ENCODE results near the gene ANKRD22. TPM values are rescaled to one million over a fixed set of nuclear protein-coding genes. Genes with fewer than 3 reads are reported as not detected.
A peak's percentile ranks its signal among the peaks of the same experiment; 100 is the strongest.

The ANKRD22 gene
- total and polyA plus RNA-seq, 7 experiments from 2014 or later = 0.32 to 1.2 (median 0.48) TPM; not detected in 1

DNA sequence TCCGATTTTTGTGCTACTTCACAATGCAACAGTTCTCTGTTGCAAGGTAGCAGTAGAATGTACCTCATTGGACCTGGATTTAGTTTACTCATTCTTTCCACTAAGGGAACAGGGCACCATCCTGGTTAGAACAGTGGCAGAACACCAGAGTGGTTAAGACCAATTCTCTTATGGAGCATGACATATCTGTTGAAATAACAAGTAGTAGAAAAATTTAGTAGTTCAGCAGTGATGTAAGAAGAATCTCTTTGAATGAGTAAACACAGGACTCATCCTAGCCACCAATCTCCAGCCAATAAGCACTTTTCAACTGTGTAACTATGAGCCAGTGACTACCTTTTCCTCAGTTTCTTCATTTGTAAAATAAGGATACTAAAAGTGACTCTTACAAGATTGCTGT is 2.4 kb downstream of the ANKRD22 start:
- H3K4me3 ChIP-seq (ENCODE audit: low read length) = no peak overlapping the region
- intact Hi-C loops (cut with micrococcal nuclease) = no loop called here

DNA sequence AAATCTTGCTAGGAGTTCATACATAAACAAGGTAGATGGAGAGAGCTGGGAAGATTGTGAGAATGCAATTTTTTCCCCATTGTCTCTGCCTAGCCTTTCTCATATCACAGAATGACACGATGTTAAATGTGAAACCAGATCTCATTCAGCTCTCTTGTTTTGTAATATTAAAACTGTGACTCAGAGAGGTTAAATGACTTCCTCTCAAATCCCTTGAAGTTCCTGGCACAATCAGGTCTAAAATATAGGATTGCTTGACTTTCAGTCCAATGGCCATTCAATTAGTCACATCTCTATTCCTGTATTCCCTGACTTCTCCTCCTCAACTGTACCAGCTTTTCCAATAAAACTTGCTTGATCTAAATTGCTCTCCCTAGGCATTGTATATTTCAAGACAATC is 3.1 kb downstream of the ANKRD22 start:
- no peaks in the 10 kb centered on the region for H3K27me3 ChIP-seq (ENCODE audit: control insufficient read depth in 2 of 2, insufficient read depth in 2 of 2, low read length in 2 of 2)
- Mint-ChIP-seq H3K4me1 (peaks cover 2 to 20% (median 11%) of the 10 kb centered on the region in 7 donors), H3K9me3 (no peaks in the 10 kb centered on the region), H3K36me3 (peaks cover 0 to 4% (median 0%) of the 10 kb centered on the region in 5 donors), H3K4me3 (peak overlapping the region in 1 of 10 donors; percentile 78), H3K27ac (peak overlapping the region in 1 of 9 donors; percentile 36), H3K27me3 (peaks cover 0 to 11% (median 0%) of the 10 kb centered on the region in 5 donors)
- ATAC-seq = peak; percentile 50
- DNase-seq = no peak
- H3K4me3 ChIP-seq (ENCODE audit: low read length) = no peak overlapping the region
- no peaks in the 10 kb centered on the region for H3K9me3 ChIP-seq (ENCODE audit: control insufficient read depth in 2 of 3, low read length in 3 of 3)
- ChIA-PET CTCF (interaction anchor here (0.6 to 0.8 kb wide), 3 partner anchors 12 to 121 kb away, joined by 3 to 5 read pairs (median 4); no protein-coding TSS in a partner anchor), POLR2A (no interaction called here)
- H3K36me3 ChIP-seq (ENCODE audit: control insufficient read depth in 2 of 3, insufficient read depth in 3 of 3, low read length in 3 of 3) = no peaks in the 10 kb centered on the region
- intact Hi-C loops (cut with micrococcal nuclease) = no loop called here
- peaks cover 0 to 4% of the 10 kb centered on the region in 2 donors for H3K4me1 ChIP-seq (ENCODE audit: control insufficient read depth in 2 of 2, insufficient read depth in 2 of 2, low read length in 2 of 2)
- no peak overlapping the region for H3K27ac ChIP-seq (ENCODE audit: low read depth, low read length)

More for the DNA sequence above, 2.4 kb downstream of the ANKRD22 start:
- H3K27me3 ChIP-seq (ENCODE audit: control insufficient read depth in 2 of 2, insufficient read depth in 2 of 2, low read length in 2 of 2) = no peaks in the 10 kb centered on the region
- peaks cover 0 to 3% (median 0%) of the 10 kb centered on the region in 5 donors for H3K36me3 Mint-ChIP-seq
- peaks cover 5 to 22% (median 11%) of the 10 kb centered on the region in 7 donors for H3K4me1 Mint-ChIP-seq
- H3K9me3 ChIP-seq (ENCODE audit: control insufficient read depth in 2 of 3, low read length in 3 of 3) = no peaks in the 10 kb centered on the region
- H3K4me3 Mint-ChIP-seq = no peak overlapping the region
- peaks cover 0 to 8% (median 0%) of the 10 kb centered on the region in 5 donors for H3K27me3 Mint-ChIP-seq
- no peak overlapping the region for H3K27ac ChIP-seq (ENCODE audit: low read depth, low read length)
- POLR2A ChIA-PET = no interaction called here
- CTCF ChIA-PET = interaction anchor here (0.6 to 1.5 kb wide), 2 partner anchors 84 to 169 kb away, joined by 4 read pairs; no protein-coding TSS in a partner anchor
- ATAC-seq (no peak), DNase-seq (no peak)
- peak overlapping the region in 1 of 9 donors; percentile 53 for H3K27ac Mint-ChIP-seq
- H3K4me1 ChIP-seq (ENCODE audit: control insufficient read depth in 2 of 2, insufficient read depth in 2 of 2, low read length in 2 of 2) = peaks cover 0 to 4% of the 10 kb centered on the region in 2 donors
- no peaks in the 10 kb centered on the region for H3K9me3 Mint-ChIP-seq
- H3K36me3 ChIP-seq (ENCODE audit: control insufficient read depth in 2 of 3, insufficient read depth in 3 of 3, low read length in 3 of 3) = no peaks in the 10 kb centered on the region

- Histone ChIP-seq H3K36me3 (ENCODE audit: control insufficient read depth in 2 of 3, insufficient read depth in 3 of 3, low read length in 3 of 3) (no peaks in the 10 kb centered on the region), H3K4me1 (ENCODE audit: control insufficient read depth in 2 of 2, insufficient read depth in 2 of 2, low read length in 2 of 2) (no peaks in the 10 kb centered on the region), H3K9me3 (ENCODE audit: control insufficient read depth in 2 of 3, low read length in 3 of 3) (no peaks in the 10 kb centered on the region), H3K27me3 (ENCODE audit: control insufficient read depth in 2 of 2, insufficient read depth in 2 of 2, low read length in 2 of 2) (no peaks in the 10 kb centered on the region), H3K4me3 (ENCODE audit: low read length) (no peak overlapping the region), H3K27ac (ENCODE audit: low read depth, low read length) (no peak overlapping the region)
- ATAC-seq (no peak), DNase-seq (no peak)
- H3K4me1 Mint-ChIP-seq = peaks cover 0 to 15% (median 0%) of the 10 kb centered on the region in 7 donors
- intact Hi-C loops (cut with micrococcal nuclease) = no loop called here
- H3K36me3 Mint-ChIP-seq = peaks cover 0 to 4% (median 0%) of the 10 kb centered on the region in 5 donors
- H3K27ac Mint-ChIP-seq = no peak overlapping the region
- no peak overlapping the region for H3K4me3 Mint-ChIP-seq
- no peaks in the 10 kb centered on the region for H3K9me3 Mint-ChIP-seq
- CTCF ChIA-PET = interaction anchor here (0.9 to 2.2 kb wide), 2 partner anchors 8 to 31 kb away, joined by 3 to 23 read pairs; no protein-coding TSS in a partner anchor
- POLR2A ChIA-PET = no interaction called here
- peaks cover 0 to 16% (median 0%) of the 10 kb centered on the region in 5 donors for H3K27me3 Mint-ChIP-seq
Observed at GRCh38 chr10:88843171-88843570, 8.5 kb downstream of the ANKRD22 start.

DNA sequence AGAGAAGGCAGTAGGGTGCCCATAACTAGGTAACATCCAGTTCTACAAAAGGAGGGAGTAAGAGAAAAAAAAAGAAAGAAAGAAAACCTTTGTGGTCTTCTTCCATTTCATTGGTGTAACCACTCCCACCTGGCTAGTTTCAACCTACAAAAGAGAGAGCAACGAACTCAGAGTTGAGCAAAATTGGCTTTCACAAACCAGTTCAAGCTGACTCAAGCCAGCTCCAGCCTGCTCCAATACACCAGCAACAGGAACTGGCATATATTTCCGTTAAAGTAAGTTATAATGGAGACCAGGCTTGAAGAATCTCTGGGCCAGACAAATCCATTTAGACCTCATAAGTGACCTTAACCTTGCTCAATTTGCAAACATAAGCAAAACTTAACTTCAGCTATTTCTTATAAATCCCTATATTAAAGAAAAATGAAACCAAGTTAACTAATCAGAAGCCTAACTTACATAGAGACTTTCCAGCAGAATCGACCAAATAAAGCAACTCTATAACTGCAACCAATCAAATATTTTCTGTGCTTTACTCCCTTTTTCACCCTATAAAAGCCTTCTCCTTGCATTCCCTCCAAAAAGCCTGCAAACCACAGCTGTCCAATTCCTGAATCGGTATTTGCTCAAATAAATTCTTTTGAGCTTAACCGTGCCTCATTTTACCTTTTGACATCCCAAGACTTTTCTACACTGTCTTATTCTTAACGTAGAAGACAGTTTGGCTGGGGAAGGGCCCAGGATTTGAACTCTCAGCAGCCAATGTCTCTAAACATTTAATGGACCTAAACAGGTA is 10.1 kb downstream of the ANKRD22 start:
- H3K36me3 Mint-ChIP-seq = peaks cover 0 to 4% (median 0%) of the 10 kb centered on the region in 5 donors
- peaks cover 0 to 13% (median 0%) of the 10 kb centered on the region in 7 donors for H3K4me1 Mint-ChIP-seq
- no peak overlapping the region for H3K4me3 ChIP-seq (ENCODE audit: low read length)
- H3K4me3 Mint-ChIP-seq = no peak overlapping the region
- H3K36me3 ChIP-seq (ENCODE audit: control insufficient read depth in 2 of 3, insufficient read depth in 3 of 3, low read length in 3 of 3) = no peaks in the 10 kb centered on the region
- CTCF ChIA-PET = interaction anchor here (0.8 to 12.5 kb wide), 2 partner anchors 23 to 89 kb away, joined by 3 to 250 read pairs; no protein-coding TSS in a partner anchor
- H3K27me3 ChIP-seq (ENCODE audit: control insufficient read depth in 2 of 2, insufficient read depth in 2 of 2, low read length in 2 of 2) = no peaks in the 10 kb centered on the region
- H3K9me3 Mint-ChIP-seq = no peaks in the 10 kb centered on the region
- POLR2A ChIA-PET = interaction anchor here (0.7 kb wide), 1 partner anchor 89 kb away, joined by 4 read pairs; no protein-coding TSS in a partner anchor
- no peaks in the 10 kb centered on the region for H3K9me3 ChIP-seq (ENCODE audit: control insufficient read depth in 2 of 3, low read length in 3 of 3)
- no peaks in the 10 kb centered on the region for H3K4me1 ChIP-seq (ENCODE audit: control insufficient read depth in 2 of 2, insufficient read depth in 2 of 2, low read length in 2 of 2)
- no peak overlapping the region for H3K27ac ChIP-seq (ENCODE audit: low read depth, low read length)
- H3K27ac Mint-ChIP-seq = peak overlapping the region in 1 of 9 donors; percentile 7
- H3K27me3 Mint-ChIP-seq = peaks cover 0 to 16% (median 0%) of the 10 kb centered on the region in 5 donors
- intact Hi-C loops (cut with micrococcal nuclease) = no loop called here
- ATAC-seq = no peak
- DNase-seq = no peak

GRCh38 chr10:88840881-88841280 is 10.8 kb downstream of the ANKRD22 start:
- no peak overlapping the region for H3K4me3 Mint-ChIP-seq
- H3K9me3 ChIP-seq (ENCODE audit: control insufficient read depth in 2 of 3, low read length in 3 of 3) = no peaks in the 10 kb centered on the region
- no peak overlapping the region for H3K27ac Mint-ChIP-seq
- H3K27me3 Mint-ChIP-seq = peaks cover 0 to 16% (median 0%) of the 10 kb centered on the region in 5 donors
- no peaks in the 10 kb centered on the region for H3K36me3 ChIP-seq (ENCODE audit: control insufficient read depth in 2 of 3, insufficient read depth in 3 of 3, low read length in 3 of 3)
- no peak overlapping the region for H3K27ac ChIP-seq (ENCODE audit: low read depth, low read length)
- H3K27me3 ChIP-seq (ENCODE audit: control insufficient read depth in 2 of 2, insufficient read depth in 2 of 2, low read length in 2 of 2) = no peaks in the 10 kb centered on the region
- peaks cover 0 to 1% of the 10 kb centered on the region in 2 donors for H3K4me1 ChIP-seq (ENCODE audit: control insufficient read depth in 2 of 2, insufficient read depth in 2 of 2, low read length in 2 of 2)
- intact Hi-C loops (cut with micrococcal nuclease) = no loop called here
- no peaks in the 10 kb centered on the region for H3K9me3 Mint-ChIP-seq
- peaks cover 0 to 4% (median 0%) of the 10 kb centered on the region in 5 donors for H3K36me3 Mint-ChIP-seq
- DNase-seq (no peak), ATAC-seq (no peak)
- POLR2A ChIA-PET = no interaction called here
- peaks cover 0 to 13% (median 0%) of the 10 kb centered on the region in 7 donors for H3K4me1 Mint-ChIP-seq
- CTCF ChIA-PET = interaction anchor here (0.8 to 12.5 kb wide), 2 partner anchors 23 to 90 kb away, joined by 3 to 250 read pairs; no protein-coding TSS in a partner anchor
- H3K4me3 ChIP-seq (ENCODE audit: low read length) = no peak overlapping the region

GRCh38 chr10:88840104-88840503 is 11.5 kb downstream of the ANKRD22 start:
- Histone ChIP-seq H3K36me3 (ENCODE audit: control insufficient read depth in 2 of 3, insufficient read depth in 3 of 3, low read length in 3 of 3) (no peaks in the 10 kb centered on the region), H3K9me3 (ENCODE audit: control insufficient read depth in 2 of 3, low read length in 3 of 3) (no peaks in the 10 kb centered on the region), H3K27ac (ENCODE audit: low read depth, low read length) (no peak overlapping the region), H3K27me3 (ENCODE audit: control insufficient read depth in 2 of 2, insufficient read depth in 2 of 2, low read length in 2 of 2) (no peaks in the 10 kb centered on the region), H3K4me3 (ENCODE audit: low read length) (no peak overlapping the region), H3K4me1 (ENCODE audit: control insufficient read depth in 2 of 2, insufficient read depth in 2 of 2, low read length in 2 of 2) (peaks cover 0 to 9% of the 10 kb centered on the region in 2 donors)
- ATAC-seq = no peak
- CTCF ChIA-PET = interaction anchor here (1.0 to 12.5 kb wide), 2 partner anchors 30 to 91 kb away, joined by 4 to 250 read pairs; no protein-coding TSS in a partner anchor
- Mint-ChIP-seq H3K27me3 (peaks cover 0 to 12% (median 0%) of the 10 kb centered on the region in 5 donors), H3K4me1 (peaks cover 0 to 13% (median 0%) of the 10 kb centered on the region in 7 donors), H3K36me3 (peaks cover 0 to 4% (median 0%) of the 10 kb centered on the region in 5 donors), H3K4me3 (no peak overlapping the region), H3K27ac (peak overlapping the region in 1 of 9 donors; percentile 60), H3K9me3 (no peaks in the 10 kb centered on the region)
- POLR2A ChIA-PET = no interaction called here
- intact Hi-C loops (cut with micrococcal nuclease) = no loop called here
- DNase-seq = no peak
